Stimulated activated CD4-positive, alpha-beta T cell treated with anti-CD3 and anti-CD28 coated beads, Interleukin-2, amount 100 ng/mL, for 24 hours (primary cell): ENCODE data around the gene CCDC27.

Experiments used
- DNase-seq, 2 donors: peaks; one replicate each; pipeline ENCODE4 v3.0.0-alpha.2; 2020

Gene CCDC27

DNA sequence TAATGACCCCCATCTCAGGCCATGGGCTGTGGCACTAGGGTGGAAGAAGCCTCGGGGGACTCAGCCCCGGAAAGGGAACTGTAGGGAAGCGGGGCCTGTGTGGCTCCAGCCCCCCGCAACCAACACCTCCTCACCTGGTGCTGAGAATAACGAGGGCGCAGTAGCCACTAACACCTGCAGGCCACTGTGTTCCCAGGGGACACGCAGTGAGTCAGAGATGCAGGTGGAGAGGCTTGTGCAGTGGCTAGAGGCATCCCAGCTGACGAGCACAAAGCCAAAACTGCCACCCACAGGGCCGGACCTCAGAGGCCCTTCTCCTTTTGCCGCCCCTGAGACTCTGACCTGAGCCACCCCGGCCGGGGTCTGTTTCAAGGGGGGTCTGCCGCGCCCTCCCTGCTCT, 33.5 kb upstream of the CCDC27 start:
- no peak for DNase-seq

DNA sequence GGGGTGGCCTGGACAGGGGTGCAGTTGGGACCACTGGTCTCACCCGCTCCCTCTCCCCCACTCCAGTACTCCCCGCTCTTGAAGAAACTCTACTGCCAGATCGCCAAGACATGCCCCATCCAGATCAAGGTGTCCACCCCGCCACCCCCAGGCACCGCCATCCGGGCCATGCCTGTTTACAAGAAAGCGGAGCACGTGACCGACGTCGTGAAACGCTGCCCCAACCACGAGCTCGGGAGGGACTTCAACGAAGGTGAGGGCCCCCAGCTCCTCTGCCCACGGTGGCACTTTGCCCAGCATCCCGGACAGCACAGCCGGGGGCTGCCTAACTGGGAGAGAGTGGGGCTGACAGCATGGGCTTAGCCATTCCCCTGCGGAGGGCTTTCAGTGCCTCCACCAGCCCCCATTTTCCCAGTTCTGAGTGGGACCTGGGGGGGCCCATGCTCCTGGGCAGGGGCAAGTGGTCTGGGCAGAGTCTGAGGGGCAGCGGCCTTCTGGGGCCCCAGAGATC, 30.2 kb upstream of the CCDC27 start:
- DNase-seq, result no peak

DNA sequence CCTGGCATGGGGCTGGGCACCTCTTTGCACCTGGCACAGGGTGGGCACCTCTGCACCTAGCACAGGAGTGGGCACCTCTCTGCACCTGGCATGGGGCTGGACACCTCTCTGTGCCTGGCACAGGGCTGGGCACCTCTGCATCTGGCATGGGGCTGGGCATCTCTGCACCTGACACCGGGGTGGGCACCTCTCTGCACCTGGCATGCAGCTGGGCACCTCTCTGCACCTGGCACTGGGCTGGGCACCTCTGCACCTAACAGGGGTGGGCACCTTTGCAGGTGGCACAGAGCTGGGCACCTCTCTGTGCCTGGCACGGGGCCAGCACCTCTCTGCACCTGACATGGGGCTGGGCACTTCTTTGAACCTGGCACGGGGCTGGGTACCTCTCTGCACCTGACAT, 29.4 kb upstream of the CCDC27 start:
- DNase-seq, result no peak

DNA sequence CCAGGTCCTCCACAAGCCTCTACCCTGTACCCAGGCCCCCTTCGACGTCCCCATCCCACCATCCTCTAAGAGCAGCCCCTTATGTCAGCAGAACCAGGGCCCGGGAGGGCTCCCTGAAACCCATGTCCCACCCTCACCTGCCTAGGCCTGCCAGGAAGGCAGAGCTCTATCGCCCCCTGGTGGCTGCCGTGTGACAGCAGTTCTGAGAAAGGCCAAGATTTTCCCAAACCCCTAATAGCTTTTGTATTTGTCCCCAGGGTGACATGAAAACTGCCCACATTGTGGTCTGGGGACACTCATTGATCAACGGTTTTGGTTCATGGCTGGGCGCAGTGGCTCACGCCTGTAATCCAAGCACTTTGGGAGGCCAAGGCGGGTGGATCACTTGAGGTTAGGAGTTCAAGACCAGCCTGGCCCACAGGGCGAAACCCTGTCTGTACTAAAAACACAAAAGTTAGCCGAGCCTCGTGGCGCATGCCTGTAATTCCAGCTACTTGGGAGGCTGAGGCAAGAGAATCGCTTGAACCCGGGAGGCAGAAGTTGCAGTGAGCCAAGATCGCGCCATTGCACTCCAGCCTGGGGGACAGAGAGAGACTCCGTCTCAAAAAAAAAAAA, 27.7 kb upstream of the CCDC27 start:
- peak; percentile 87 to 88 for DNase-seq

DNA sequence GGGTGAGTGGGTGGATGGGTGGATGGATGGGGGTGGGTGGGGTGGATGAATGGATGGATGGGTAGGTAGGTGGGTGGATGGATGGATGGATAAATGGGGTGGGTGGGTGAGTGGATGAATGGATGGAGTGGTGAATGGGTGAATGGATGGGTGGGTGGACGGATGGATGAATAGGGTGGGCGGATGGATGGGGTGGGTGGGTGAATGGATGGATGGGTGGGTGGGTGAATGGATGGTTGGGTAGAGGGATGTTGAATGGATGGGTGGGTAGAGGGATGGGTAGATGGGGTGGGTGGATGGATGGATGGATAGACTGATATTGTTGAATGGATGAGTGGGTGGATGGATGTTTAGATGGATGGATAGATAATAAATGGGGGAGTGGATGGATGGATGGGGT, 26.9 kb upstream of the CCDC27 start:
- no peak for DNase-seq

DNA sequence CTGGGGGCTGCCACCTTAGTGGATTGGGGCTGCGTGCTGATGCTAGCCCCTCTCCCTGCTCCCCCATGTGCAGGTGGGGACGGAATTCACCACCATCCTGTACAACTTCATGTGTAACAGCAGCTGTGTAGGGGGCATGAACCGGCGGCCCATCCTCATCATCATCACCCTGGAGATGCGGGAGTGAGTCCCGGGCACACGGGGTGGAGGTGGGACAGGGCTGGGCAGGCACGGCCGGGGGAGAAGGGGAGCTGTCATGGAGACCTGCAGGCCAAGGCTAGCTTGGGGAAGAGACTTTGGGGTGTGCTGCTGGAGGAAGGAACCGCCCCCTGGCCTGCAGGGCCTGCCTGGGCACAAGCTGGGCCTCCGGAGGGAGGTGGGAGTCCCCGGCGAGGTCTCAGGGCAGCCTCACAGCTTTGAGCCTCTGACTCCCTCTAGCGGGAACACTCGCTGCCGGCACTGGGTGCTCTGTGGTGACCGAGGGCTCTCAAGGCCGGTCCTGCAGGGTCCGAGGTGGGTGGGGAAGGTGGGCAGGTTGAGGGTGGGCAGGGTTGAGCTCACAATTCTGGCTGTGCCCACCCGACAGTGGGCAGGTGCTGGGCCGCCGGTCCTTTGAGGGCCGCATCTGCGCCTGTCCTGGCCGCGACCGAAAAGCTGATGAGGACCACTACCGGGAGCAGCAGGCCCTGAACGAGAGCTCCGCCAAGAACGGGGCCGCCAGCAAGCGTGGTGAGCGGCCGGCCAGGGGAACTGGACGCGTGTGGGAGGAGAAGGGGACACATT, 25.0 kb upstream of the CCDC27 start:
- DNase-seq, result peak in 1 of 2 donors; percentile 42

DNA sequence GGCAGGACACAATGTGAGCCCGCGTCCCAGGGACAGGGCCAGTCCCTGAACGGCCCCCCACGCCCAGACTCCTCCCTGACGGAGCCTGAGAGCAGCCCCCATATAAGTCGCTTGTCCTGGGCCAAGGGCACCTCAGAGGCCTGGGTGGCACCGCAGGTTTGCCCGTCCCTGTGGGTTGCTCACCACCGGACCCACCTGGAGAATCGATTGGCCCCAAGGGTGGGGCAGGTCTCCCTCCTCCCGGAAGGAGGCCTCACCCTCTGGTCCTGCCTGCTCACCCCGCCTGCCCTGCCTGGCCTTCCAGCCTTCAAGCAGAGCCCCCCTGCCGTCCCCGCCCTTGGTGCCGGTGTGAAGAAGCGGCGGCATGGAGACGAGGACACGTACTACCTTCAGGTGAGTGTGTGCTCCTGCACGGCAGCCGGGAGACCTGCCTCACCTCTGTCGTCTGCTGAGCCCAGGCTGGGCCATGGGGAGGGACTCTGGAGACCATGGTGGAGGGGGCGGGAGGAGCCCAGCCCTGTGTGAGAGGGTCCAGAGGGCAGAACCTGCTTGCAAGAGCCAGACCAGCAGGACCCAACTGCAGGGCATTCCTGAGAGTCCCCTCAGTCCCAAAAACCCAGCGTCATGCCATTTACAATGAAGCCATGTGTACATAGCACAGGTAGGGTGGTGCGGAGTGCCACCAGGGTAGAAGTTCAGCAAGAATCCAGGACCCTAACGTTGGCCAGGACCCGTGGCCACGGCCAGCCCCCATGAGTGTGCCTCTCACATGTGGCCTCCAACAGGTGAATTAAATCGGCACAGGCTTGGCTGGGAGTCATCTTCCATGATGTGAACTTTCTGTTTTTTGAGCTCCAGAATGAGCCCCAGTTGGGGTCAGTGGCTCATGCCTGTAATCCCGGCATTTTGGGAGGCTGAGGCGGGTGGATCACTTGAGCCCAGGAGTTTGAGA, 24.1 kb upstream of the CCDC27 start:
- no peak for DNase-seq

DNA sequence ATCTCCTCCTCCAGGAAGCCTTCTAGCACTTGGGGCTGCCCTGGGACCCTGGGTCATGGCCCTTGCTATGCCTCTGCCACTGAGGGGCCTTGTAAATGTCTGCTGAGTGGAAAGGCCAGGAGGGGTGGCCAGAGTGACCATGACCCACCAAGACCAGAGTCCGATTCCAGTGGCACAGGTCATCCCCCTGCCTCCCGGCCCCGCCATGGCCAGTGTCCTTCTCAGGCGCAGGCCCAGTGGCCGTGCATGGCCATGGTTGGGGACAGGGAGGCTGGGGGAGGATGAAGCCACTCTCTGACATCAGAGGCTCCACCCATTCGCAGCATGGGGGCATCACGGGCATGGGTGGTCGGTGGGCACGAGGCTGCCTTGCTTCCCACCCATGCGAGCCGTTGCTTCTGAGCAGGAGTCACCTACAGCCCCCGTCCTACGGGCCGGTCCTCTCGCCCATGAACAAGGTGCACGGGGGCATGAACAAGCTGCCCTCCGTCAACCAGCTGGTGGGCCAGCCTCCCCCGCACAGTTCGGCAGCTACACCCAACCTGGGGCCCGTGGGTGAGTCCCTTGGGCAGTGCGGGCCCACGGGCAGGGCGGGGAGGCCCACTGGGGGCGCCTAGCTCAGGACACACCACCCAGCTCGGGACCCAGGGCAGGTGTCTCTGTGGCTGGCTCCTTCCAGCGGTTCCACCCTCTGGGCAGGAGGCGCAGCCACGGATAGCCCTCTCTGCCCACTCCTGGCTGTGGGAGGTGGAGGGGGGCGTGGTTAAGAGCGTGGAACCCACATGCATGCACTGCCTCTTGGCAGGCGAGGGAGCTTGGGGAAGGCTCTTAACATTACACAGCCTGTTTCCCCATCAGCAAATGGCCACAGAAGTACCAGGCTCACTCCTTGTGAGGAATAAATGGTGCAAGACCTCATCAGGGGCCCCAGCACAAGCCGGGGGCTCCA, 22.4 kb upstream of the CCDC27 start:
- DNase-seq, result no peak

DNA sequence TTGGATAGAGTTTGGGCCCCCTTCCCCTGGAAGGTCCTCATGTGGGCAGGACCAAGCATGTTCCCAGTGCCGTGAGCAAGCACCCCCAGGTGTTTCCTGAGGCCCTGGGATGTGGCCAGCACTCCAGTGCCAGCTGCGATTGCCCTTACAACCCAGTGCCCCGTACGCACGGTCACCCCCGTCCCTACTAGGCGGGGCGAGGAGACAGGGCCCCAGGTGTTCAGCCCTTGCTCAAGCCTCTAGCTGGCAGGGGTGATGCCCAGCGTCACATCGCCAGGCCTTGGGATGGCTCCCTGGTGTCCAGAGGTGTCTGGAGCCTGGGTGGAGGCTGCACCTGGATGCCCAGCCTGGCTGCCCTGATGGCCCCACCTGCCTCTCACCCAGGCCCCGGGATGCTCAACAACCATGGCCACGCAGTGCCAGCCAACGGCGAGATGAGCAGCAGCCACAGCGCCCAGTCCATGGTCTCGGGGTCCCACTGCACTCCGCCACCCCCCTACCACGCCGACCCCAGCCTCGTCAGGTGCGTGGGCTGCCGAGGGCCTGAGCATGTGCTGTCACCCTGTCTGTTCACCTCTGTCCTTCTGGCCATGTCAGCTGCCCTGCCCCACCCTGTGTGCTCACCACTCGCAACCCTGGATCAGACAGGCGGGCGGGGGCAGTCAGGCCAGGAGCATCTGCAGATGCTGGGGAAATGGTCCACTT, 21.6 kb upstream of the CCDC27 start:
- no peak for DNase-seq

DNA sequence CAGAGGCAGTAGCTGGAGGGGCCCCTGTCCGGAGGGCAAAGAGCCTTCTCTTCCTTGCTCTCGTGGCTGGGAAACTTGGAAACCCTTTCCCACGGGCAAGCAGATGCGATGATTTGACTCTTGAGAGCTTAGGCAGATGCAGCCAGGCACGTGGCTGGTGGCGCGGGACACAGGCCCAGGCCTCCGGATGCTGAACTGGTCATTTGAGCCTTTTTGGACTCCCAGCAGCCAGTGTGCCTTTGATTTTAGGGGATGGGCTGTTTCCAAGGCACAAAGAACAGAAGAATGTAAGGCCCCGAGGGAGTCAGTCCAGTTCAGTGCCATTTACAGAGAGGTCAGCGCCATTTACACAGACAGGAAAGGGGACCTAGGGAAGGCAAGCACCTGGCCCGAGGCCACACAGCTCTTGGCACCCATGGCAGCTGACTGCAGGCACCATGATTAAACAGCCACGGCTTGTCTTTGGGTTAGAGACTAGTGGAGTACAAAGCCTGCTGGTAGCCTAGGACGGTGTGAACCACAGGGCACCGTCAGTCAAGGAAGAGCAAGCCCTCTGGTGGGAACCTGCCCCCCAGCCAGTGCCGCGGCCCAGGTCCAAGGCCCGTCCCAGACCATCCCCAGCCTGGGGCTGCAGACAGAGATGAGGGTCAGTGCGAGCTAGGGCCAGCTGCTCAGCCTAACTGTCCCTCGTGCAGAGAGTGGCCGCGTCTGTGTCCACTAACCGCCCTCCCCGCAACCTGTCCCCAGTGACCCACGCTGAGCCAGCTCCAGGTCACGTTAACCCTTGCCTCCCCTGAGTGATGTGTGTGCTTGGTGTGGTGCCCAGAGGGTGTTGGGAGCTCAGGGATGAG, 20.4 kb upstream of the CCDC27 start:
- DNase-seq, result no peak

DNA sequence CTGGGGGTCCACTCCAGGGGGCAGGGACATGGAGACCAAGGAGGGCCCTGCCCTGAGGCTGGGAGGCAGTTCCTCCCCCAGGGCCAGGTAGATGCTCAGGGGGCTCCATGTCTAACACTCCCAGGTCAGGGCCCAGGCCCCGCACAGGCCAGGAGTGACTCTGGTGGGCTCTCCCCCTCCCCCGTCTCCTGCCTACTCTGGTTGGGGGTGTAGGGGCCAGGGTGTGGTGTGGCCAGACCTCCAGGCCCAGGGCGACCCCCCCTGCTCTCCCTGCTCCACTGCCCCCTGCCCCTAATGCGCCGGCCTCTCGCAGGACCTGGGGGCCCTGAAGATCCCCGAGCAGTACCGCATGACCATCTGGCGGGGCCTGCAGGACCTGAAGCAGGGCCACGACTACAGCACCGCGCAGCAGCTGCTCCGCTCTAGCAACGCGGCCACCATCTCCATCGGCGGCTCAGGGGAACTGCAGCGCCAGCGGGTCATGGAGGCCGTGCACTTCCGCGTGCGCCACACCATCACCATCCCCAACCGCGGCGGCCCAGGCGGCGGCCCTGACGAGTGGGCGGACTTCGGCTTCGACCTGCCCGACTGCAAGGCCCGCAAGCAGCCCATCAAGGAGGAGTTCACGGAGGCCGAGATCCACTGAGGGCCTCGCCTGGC, 19.7 kb upstream of the CCDC27 start:
- no peak for DNase-seq

DNA sequence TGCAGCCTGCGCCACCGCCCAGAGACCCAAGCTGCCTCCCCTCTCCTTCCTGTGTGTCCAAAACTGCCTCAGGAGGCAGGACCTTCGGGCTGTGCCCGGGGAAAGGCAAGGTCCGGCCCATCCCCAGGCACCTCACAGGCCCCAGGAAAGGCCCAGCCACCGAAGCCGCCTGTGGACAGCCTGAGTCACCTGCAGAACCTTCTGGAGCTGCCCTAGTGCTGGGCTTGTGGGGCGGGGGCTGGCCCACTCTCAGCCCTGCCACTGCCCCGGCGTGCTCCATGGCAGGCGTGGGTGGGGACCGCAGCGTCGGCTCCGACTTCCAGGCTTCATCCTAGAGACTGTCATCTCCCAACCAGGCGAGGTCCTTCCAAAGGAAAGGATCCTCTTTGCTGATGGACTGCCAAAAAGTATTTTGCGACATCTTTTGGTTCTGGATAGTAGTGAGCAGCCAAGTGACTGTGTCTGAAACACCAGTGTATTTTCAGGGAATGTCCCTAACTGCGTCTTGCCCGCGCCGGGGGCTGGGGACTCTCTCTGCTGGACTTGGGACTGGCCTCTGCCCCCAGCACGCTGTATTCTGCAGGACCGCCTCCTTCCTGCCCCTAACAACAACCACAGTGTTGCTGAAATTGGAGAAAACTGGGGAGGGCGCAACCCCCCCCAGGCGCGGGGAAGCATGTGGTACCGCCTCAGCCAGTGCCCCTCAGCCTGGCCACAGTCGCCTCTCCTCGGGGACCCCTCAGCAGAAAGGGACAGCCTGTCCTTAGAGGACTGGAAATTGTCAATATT, 19.0 kb upstream of the CCDC27 start:
- no peak for DNase-seq

DNA sequence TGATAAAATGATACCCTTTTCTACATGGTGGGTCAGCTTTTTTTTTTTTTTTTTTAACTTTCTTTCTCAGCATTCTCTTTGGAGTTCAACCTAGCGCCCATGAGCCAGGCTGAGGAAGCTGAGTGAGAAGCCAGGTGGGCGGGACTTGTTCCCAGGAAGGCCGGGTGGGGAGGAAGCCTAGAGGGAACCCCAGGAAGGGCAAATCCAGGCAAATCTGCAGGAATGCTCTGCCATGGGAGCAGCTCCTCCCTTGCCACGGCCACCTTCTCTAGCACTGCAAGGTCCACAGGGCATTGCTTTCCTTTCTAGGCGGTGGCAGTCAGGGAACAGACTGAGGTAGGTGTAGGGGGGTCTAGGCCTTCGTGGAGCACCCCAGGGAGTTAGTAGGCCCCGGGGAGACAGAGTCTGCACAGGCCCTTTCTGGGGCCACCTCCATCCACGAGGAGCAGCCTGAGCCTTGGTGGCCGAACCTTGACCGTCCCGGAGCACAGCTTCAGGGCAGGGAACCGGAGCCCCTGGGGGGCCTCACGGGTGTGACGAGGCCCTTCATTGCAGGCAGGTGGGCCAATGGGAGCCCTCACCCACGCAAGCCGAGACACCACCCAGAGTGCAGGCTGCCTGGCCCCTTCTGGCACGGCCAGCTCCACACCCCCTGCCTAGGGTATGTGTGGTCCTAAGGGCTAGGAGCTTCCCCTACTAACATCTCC, 18.2 kb upstream of the CCDC27 start:
- no peak for DNase-seq

DNA sequence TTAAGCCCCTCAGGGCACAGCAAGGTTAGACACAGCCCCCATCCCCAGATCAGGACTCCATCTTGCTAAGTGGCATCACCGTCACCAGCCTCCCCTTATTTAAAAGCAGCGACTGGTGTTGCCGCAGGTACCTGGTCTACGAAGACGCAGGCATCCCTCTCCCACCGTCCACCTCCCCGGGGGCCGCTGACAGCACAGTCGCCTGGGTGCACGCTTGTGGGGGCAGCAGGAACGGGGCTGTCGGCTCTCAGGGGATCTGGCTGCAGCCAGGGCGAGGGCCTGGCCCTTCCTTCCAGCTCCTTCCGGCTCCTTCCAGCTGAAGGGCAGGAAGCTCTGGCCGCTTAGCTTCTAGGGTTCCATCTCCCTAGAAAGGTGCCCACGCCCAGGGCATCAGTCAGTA, 17.6 kb upstream of the CCDC27 start:
- no peak for DNase-seq

DNA sequence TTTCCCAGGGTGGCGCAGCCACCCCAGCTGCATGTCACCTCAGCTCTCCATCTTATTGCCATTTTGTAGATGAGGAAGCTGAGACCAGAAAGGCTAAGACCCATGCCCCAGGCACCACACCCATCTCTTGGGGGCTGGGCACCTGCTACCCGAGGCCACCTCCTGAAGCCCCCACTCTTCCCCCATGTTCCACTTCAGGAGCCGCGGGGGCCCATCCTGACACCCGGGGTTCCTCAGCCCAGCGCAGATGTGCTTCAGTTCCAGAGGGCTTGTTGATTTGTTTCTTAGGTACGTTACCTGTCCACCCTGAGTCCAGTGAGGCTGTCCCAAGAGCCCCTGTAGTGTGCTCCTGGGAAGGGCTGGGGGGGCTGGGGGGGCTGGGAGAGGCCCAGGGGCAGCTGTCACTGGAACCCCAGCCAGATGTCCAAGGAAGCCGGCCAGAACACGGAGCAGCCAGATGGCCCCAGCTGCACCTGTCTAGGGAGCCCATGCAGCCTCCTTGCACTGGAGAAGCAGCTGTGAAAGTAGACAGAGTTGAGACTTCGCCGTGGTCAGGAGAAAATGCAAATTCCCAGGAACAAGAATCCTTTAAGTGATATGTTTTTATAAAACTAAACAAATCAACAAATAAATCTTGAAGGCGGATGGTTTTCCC, 17.1 kb upstream of the CCDC27 start:
- no peak for DNase-seq

DNA sequence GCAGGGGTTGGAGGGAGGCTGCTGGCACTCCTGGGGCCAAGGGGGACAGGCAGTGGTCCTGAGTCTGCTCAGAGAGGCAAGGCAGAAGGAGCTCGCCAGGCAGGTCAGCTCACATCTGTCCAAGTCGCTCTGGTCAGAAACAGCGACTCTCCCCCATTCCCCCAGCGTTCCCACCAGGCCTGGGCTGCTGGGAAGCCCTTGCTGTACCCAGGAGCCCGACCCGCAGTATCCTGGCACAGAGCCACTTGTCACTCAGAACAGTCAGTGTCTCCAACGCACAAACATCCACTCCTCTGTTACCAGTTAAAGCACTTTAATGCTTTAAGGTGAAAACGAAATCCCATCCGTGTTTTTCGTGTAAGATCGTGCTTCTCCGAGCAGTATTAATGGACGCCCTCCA, 16.6 kb upstream of the CCDC27 start:
- DNase-seq, result no peak

DNA sequence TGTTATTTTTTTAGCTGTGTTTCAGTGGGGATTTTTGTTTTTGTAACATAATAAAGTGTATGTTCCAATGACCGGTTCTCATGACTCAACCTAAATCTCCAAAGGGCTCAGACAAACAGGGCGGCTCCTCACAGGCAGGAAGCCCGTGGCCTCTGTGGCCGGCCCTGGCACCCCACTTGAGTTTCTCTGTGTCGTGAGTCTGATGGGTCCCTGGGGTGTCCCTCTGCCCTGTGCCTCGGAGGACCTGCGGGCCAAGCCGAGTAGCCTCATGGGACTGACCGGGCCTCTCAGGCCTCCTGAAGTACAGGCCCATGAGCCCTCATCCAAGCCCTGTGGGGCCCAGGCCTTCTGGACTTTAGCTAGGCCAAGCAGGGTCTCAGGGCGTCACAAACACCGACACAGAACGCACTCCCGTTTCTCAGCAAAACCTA, 16.1 kb upstream of the CCDC27 start:
- DNase-seq, result no peak

DNA sequence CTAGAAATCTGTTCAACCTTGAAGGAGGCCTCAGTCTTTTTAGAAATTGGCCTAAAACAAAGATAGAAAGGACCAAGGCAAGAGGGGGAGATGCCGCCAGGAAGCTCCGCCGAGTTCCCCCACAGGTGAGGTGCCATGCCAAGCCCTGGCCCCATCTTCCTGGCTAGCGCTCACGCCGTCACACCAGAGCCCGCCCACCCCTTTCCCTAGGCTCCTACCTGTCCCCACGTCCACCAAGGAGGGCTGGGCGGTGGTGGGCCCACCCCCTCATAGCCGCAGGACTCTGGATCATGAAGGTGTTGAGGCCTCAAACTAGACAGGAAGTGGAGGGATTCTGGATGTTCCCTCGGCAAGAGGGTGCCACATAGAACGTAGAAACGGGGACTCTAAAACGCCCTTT, 15.5 kb upstream of the CCDC27 start:
- no peak for DNase-seq
